Subcutaneous abdominal adipose tissue (tissue), 5 donors: Measurements from ENCODE around the gene IFNAR2.

Source experiments
- H3K27ac ChIP-seq: one replicate; pipeline ENCODE4 v1.7.0; 2013; ENCODE audit warnings: low read depth, mild to moderate bottlenecking, inconsistent platforms, low read length, moderate library complexity
- H3K27me3 ChIP-seq, 5 donors: one replicate each; pipeline ENCODE4 v1.7.0; 2013; ENCODE audit warnings: low read length in 5 of 5, inconsistent platforms in 1 of 5; ENCODE audit not compliant: control insufficient read depth in 5 of 5, insufficient read depth in 4 of 5
- H3K36me3 ChIP-seq, 5 donors: one replicate each; pipeline ENCODE4 v1.7.0; 2013; ENCODE audit warnings: low read length in 5 of 5; ENCODE audit not compliant: control insufficient read depth in 5 of 5, insufficient read depth in 5 of 5
- H3K4me1 ChIP-seq, 5 donors: one replicate each; pipeline ENCODE4 v1.7.0; 2013; ENCODE audit warnings: low read length in 5 of 5, mild to moderate bottlenecking in 3 of 5, moderate library complexity in 1 of 5; ENCODE audit not compliant: control insufficient read depth in 5 of 5, insufficient read depth in 5 of 5
- H3K4me3 ChIP-seq, 5 donors: one replicate each; pipeline ENCODE4 v1.7.0; 2013; ENCODE audit warnings: low read length in 5 of 5, low read depth in 1 of 5
- H3K9ac ChIP-seq, 5 donors: one replicate each; pipeline ENCODE4 v1.7.0; 2013; ENCODE audit warnings: low read length in 5 of 5, mild to moderate bottlenecking in 4 of 5, moderate library complexity in 3 of 5
- H3K9me3 ChIP-seq, 5 donors: one replicate each; pipeline ENCODE4 v1.7.0; 2013; ENCODE audit warnings: low read length in 5 of 5; ENCODE audit not compliant: control insufficient read depth in 5 of 5
- donor health status: healthy.
- donor health status: healthy.
- donor health status: healthy.
- donor health status: healthy.
- donor health status: healthy.

The IFNAR2 gene

DNA sequence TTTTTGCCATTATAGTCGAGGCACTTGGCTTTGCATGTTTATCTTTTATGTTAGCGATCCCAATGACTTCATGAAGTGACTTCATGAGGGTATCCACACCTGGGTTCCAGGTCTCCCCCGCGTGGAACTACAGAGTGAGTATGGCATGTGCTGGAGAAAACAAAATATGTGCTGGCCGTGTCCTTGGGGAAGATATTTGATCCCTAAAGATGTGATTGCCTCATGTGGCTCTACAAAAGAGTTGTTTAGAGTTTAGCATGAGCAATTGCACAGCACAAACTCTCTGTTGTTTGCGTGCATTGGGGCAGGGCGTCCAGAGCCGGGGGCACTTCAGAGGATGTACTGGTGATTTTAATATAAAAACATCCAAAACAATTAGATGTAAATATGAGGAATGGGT, 41.2 kb downstream of the IFNAR2 start:
- Histone ChIP-seq H3K9ac (no peak overlapping the region), H3K4me3 (no peak overlapping the region), H3K36me3 (peaks cover 9 to 51% (median 19%) of the 10 kb centered on the region in 5 donors), H3K9me3 (no peaks in the 10 kb centered on the region), H3K27me3 (no peaks in the 10 kb centered on the region), H3K4me1 (peaks cover 0 to 47% (median 30%) of the 10 kb centered on the region in 5 donors), H3K27ac (no peak overlapping the region)

DNA sequence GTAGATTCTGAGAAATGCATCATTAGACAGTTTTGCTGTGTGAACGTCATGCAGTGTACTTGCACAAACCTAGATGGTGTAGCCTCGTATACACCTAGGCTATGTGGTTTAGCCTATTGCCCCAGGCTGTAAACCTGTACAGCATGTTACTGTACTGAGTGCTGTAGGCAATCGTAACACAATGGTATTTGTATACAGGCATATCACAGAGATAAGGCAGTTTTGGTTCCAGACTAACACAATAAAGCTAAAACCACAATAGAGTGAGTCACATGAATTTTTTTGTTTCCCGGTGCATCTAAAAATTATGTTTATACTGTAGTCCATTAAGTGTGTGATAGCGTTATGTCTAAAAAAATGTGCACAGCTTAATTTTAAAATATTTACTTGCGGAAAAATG, 43.3 kb downstream of the IFNAR2 start:
- Histone ChIP-seq H3K9me3 (no peaks in the 10 kb centered on the region), H3K4me1 (peaks cover 0 to 32% (median 14%) of the 10 kb centered on the region in 5 donors), H3K36me3 (peaks cover 9 to 57% (median 23%) of the 10 kb centered on the region in 5 donors), H3K27ac (no peak overlapping the region), H3K9ac (no peak overlapping the region), H3K4me3 (no peak overlapping the region), H3K27me3 (no peaks in the 10 kb centered on the region)

DNA sequence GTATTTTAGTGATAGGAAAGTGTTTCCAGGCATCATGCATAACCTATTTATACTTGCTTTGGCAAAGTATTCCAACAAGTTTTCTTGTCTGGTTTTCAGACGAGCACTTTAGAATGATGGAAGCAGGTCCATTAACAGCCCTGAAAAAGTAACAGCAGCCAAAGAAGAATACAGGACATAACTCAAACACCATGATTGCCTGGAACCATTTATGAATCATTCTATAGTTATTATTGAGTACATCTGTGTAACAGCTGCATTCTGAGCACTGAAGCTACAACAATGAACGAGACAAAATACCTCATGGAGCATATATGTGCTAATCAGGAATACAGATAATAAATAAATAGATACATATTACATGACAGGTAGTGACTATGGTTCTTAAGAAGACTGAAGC, 49.0 kb downstream of the IFNAR2 start:
- no peaks in the 10 kb centered on the region for H3K4me1 ChIP-seq
- no peak overlapping the region for H3K27ac ChIP-seq
- H3K4me3 ChIP-seq, result no peak overlapping the region
- peaks cover 23 to 58% (median 41%) of the 10 kb centered on the region in 5 donors for H3K36me3 ChIP-seq
- no peaks in the 10 kb centered on the region for H3K27me3 ChIP-seq
- peaks cover 0 to 13% (median 3%) of the 10 kb centered on the region in 5 donors for H3K9me3 ChIP-seq
- no peak overlapping the region for H3K9ac ChIP-seq

DNA sequence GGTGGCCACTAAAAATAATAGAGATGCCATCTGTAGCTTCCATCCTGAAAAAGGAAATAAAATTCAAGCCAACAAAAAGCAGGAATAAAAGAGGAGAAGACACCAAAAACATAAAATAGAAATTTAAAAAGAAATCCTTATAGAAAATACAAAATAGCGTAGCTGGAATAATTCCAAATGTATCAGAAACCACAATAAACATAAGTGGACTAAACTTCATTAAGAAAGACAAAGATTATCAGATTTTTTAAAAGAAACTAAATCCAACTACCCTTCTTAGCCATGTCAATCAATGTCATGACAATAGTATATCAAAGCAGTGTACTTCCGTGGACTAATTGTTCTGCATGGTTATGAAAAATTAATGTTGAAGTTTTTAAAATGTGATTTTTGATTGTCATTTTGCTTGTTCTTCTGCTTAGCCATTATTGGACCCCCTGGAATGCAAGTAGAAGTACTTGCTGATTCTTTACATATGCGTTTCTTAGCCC, 49.6 kb downstream of the IFNAR2 start:
- Histone ChIP-seq H3K27ac (no peak overlapping the region), H3K36me3 (peaks cover 21 to 65% (median 47%) of the 10 kb centered on the region in 5 donors)

More for the DNA sequence above, 49.6 kb downstream of the IFNAR2 start:
- Histone ChIP-seq H3K27me3 (no peaks in the 10 kb centered on the region), H3K4me1 (no peaks in the 10 kb centered on the region), H3K4me3 (no peak overlapping the region), H3K9ac (no peak overlapping the region), H3K9me3 (peaks cover 0 to 13% (median 3%) of the 10 kb centered on the region in 5 donors)
